ENCODE data around the gene NENF. TPM values are rescaled to one million over a fixed set of nuclear protein-coding genes. Genes with fewer than 3 reads are reported as not detected.

The NENF gene
- total RNA-seq, 1 donor from 2014 or later: 35.8 TPM

- no peak for DNase-seq (ENCODE audit: low read depth)
- H3K27me3 ChIP-seq (ENCODE audit: control insufficient read depth, insufficient read depth, low read length): no peaks in the 10 kb centered on the region
- no peak for TF ChIP-seq CTCF (IDR thresholded peaks at IDR 0.05; ENCODE audit: insufficient read depth, low read length, poor library complexity, severe bottlenecking)
- no peak overlapping the region for H3K4me3 ChIP-seq (ENCODE audit: low read depth, low read length)
- H3K36me3 ChIP-seq (ENCODE audit: control insufficient read depth, insufficient read depth, low read length): no peaks in the 10 kb centered on the region
Observed at GRCh38 chr1:212463565-212464285, 31.0 kb downstream of the NENF start.

- Histone ChIP-seq H3K4me3 (ENCODE audit: low read depth, low read length) (no peak overlapping the region), H3K27me3 (ENCODE audit: control insufficient read depth, insufficient read depth, low read length) (no peaks in the 10 kb centered on the region), H3K36me3 (ENCODE audit: control insufficient read depth, insufficient read depth, low read length) (no peaks in the 10 kb centered on the region)
- no peak for TF ChIP-seq CTCF (IDR thresholded peaks at IDR 0.05; ENCODE audit: insufficient read depth, low read length, poor library complexity, severe bottlenecking)
- no peak for DNase-seq (ENCODE audit: low read depth)
Observed at GRCh38 chr1:212465311-212465710, 32.6 kb downstream of the NENF start.

GRCh38 chr1:212466437-212466836, 33.7 kb downstream of the NENF start:
- no peak for TF ChIP-seq CTCF (IDR thresholded peaks at IDR 0.05; ENCODE audit: insufficient read depth, low read length, poor library complexity, severe bottlenecking)
- H3K4me3 ChIP-seq (ENCODE audit: low read depth, low read length): no peak overlapping the region
- DNase-seq (ENCODE audit: low read depth): no peak
- H3K27me3 ChIP-seq (ENCODE audit: control insufficient read depth, insufficient read depth, low read length): no peaks in the 10 kb centered on the region
- H3K36me3 ChIP-seq (ENCODE audit: control insufficient read depth, insufficient read depth, low read length): no peaks in the 10 kb centered on the region

GRCh38 chr1:212466898-212467650, 34.4 kb downstream of the NENF start:
- Histone ChIP-seq H3K27me3 (ENCODE audit: control insufficient read depth, insufficient read depth, low read length) (no peaks in the 10 kb centered on the region), H3K4me3 (ENCODE audit: low read depth, low read length) (no peak overlapping the region), H3K36me3 (ENCODE audit: control insufficient read depth, insufficient read depth, low read length) (no peaks in the 10 kb centered on the region)
- no peak for DNase-seq (ENCODE audit: low read depth)
- TF ChIP-seq CTCF (IDR thresholded peaks at IDR 0.05; ENCODE audit: insufficient read depth, low read length, poor library complexity, severe bottlenecking): no peak

GRCh38 chr1:212467843-212468482, 35.2 kb downstream of the NENF start:
- Histone ChIP-seq H3K4me3 (ENCODE audit: low read depth, low read length) (no peak overlapping the region), H3K27me3 (ENCODE audit: control insufficient read depth, insufficient read depth, low read length) (no peaks in the 10 kb centered on the region), H3K36me3 (ENCODE audit: control insufficient read depth, insufficient read depth, low read length) (no peaks in the 10 kb centered on the region)
- no peak for TF ChIP-seq CTCF (IDR thresholded peaks at IDR 0.05; ENCODE audit: insufficient read depth, low read length, poor library complexity, severe bottlenecking)
- no peak for DNase-seq (ENCODE audit: low read depth)

Measured in kidney epithelial cell (primary cell).